ENCODE results near the gene SPATA46. TPM values are rescaled to one million over a fixed set of nuclear protein-coding genes. Genes with fewer than 3 reads are reported as not detected.

Gene SPATA46
- total and polyA plus RNA-seq, 9 of the 15 experiments (the other 6 are each of a cell fraction or from before 2014, with no cell fraction given), result 0.04 to 0.11 TPM; not detected in 7

DNA sequence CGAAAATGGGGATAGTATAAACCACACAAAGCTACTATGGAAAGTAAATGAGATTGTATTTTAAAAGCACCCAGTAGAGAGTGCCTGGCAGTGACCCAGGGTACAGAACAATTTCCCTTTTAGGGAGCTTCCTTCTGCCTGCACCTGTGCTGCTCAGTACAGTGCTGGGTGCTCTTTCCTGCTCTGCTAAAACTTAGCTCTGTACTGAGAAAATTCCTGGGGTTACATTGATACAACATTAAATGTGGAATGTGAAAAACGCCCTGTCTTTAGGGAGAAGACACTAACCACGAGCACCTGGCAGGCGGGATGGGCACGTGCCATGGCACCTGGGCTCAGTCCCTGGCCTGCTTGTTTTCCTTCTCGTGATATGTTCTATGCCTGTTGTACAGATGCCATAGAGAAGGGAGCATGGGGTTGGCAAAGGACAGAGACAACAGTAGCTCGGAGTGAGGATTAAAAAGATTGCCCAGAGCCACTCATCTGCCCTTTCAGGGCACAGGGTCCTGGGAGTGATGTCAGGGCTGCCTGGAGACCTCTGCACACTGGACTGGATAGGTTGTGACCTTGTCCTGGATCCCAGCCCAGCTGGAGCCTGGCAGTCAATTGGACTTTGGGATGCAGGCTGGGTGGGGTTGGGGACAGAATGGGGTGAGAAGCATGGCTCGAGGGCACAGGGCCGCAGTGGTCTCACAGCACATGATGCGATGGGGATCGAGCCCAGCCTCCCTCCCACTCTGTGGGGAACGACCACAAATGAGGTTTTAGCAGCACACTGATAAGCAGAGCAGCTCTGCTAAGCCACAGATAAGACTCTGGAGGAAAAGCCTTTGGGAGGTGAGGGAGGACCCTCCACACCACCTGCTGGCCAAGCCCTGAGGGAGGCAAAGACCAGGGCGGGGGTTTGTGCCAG is 4.2 kb downstream of the SPATA46 start (continued):
- TF ChIP-seq, protein P1, sequence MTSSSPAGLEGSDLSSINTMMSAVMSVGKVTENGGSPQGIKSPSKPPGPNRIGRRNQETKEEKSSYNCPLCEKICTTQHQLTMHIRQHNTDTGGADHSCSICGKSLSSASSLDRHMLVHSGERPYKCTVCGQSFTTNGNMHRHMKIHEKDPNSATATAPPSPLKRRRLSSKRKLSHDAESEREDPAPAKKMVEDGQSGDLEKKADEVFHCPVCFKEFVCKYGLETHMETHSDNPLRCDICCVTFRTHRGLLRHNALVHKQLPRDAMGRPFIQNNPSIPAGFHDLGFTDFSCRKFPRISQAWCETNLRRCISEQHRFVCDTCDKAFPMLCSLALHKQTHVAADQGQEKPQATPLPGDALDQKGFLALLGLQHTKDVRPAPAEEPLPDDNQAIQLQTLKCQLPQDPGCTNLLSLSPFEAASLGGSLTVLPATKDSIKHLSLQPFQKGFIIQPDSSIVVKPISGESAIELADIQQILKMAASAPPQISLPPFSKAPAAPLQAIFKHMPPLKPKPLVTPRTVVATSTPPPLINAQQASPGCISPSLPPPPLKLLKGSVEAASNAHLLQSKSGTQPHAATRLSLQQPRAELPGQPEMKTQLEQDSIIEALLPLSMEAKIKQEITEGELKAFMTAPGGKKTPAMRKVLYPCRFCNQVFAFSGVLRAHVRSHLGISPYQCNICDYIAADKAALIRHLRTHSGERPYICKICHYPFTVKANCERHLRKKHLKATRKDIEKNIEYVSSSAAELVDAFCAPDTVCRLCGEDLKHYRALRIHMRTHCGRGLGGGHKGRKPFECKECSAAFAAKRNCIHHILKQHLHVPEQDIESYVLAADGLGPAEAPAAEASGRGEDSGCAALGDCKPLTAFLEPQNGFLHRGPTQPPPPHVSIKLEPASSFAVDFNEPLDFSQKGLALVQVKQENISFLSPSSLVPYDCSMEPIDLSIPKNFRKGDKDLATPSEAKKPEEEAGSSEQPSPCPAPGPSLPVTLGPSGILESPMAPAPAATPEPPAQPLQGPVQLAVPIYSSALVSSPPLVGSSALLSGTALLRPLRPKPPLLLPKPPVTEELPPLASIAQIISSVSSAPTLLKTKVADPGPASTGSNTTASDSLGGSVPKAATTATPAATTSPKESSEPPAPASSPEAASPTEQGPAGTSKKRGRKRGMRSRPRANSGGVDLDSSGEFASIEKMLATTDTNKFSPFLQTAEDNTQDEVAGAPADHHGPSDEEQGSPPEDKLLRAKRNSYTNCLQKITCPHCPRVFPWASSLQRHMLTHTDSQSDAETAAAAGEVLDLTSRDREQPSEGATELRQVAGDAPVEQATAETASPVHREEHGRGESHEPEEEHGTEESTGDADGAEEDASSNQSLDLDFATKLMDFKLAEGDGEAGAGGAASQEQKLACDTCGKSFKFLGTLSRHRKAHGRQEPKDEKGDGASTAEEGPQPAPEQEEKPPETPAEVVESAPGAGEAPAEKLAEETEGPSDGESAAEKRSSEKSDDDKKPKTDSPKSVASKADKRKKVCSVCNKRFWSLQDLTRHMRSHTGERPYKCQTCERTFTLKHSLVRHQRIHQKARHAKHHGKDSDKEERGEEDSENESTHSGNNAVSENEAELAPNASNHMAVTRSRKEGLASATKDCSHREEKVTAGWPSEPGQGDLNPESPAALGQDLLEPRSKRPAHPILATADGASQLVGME (CRISPR knock-in tag; IDR thresholded peaks at IDR 0.05), result peak; percentile 97
- TF ChIP-seq ZFPM2 (CRISPR knock-in tag; IDR thresholded peaks at IDR 0.05) (no peak), ZNF696 (CRISPR knock-in tag; conservative IDR thresholded peaks at IDR 0.05) (no peak), LARP7 (IDR thresholded peaks at IDR 0.05) (no peak), MEF2A (IDR thresholded peaks at IDR 0.05; ENCODE audit: control insufficient read depth, low read depth, low read length) (peak; percentile 67; the same call in 1 of the 2 replicates), CCNT2 (IDR thresholded peaks at IDR 0.05; ENCODE audit: borderline replicate concordance, extremely low read depth, insufficient read length, low read depth, low read length) (peak; percentile 97), NONO (IDR thresholded peaks at IDR 0.05; ENCODE audit: low read depth in 2 of 2, low read length in 1 of 2) (no peak), USF1 (CRISPR knock-in tag; IDR thresholded peaks at IDR 0.05) (peak; percentile 74), ZBTB5 (IDR thresholded peaks at IDR 0.05) (no peak), TARDBP (IDR thresholded peaks at IDR 0.05) (no peak), FOXA1 (IDR thresholded peaks at IDR 0.05; ENCODE audit: borderline replicate concordance) (no peak), ZNF586 (CRISPR knock-in tag; conservative IDR thresholded peaks at IDR 0.05) (no peak), ADNP (tag; IDR thresholded peaks at IDR 0.05) (no peak), DPF2 (IDR thresholded peaks at IDR 0.05) (peak; percentile 98), RAD51 (IDR thresholded peaks at IDR 0.05; ENCODE audit: borderline replicate concordance, low read depth) (no peak; the same call in 1 of the 2 replicates), HLTF (IDR thresholded peaks at IDR 0.05) (no peak)
- TF ChIP-seq, protein P2, sequence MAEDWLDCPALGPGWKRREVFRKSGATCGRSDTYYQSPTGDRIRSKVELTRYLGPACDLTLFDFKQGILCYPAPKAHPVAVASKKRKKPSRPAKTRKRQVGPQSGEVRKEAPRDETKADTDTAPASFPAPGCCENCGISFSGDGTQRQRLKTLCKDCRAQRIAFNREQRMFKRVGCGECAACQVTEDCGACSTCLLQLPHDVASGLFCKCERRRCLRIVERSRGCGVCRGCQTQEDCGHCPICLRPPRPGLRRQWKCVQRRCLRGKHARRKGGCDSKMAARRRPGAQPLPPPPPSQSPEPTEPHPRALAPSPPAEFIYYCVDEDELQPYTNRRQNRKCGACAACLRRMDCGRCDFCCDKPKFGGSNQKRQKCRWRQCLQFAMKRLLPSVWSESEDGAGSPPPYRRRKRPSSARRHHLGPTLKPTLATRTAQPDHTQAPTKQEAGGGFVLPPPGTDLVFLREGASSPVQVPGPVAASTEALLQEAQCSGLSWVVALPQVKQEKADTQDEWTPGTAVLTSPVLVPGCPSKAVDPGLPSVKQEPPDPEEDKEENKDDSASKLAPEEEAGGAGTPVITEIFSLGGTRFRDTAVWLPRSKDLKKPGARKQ (CRISPR knock-in tag; IDR thresholded peaks at IDR 0.05), result no peak
